ENCODE data around the gene RPL13. TPM values are rescaled to one million over a fixed set of nuclear protein-coding genes. Genes with fewer than 3 reads are reported as not detected.
A peak's percentile ranks its signal among the peaks of the same experiment; 100 is the strongest.

The RPL13 gene
- total and polyA plus RNA-seq, 2 of the 13 experiments (the other 11 are each of a cell fraction or from before 2014, with no cell fraction given) = 2,988 to 4,411 TPM

DNA sequence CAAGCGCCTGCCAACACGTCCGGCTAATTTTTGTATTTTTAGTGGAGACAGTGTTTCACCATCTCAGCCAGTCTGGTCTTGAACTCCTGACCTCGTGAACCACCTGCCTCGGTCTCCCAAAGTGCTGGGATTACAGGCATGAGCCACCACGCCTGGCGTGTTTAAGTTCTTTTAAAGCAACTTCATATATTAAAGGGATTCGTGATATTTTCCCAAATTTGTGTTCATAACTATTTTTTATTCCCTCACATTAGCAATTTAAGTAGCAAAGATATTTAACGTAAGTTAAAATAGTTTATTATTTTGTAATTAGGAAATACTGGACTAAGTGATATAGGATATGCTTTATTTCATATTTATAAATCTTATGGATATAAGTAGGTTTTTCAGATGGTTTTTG, 48.0 kb upstream of the RPL13 start (continued):
- TF ChIP-seq, protein P1, sequence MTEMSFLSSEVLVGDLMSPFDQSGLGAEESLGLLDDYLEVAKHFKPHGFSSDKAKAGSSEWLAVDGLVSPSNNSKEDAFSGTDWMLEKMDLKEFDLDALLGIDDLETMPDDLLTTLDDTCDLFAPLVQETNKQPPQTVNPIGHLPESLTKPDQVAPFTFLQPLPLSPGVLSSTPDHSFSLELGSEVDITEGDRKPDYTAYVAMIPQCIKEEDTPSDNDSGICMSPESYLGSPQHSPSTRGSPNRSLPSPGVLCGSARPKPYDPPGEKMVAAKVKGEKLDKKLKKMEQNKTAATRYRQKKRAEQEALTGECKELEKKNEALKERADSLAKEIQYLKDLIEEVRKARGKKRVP (CRISPR knock-in tag; IDR thresholded peaks at IDR 0.05) = no peak
- no peak for TF ChIP-seq MAZ (IDR thresholded peaks at IDR 0.05; ENCODE audit: borderline replicate concordance, low read depth, low read length)
- no peak for TF ChIP-seq MAZ (CRISPR knock-in tag; IDR thresholded peaks at IDR 0.05; ENCODE audit: low read depth)

DNA sequence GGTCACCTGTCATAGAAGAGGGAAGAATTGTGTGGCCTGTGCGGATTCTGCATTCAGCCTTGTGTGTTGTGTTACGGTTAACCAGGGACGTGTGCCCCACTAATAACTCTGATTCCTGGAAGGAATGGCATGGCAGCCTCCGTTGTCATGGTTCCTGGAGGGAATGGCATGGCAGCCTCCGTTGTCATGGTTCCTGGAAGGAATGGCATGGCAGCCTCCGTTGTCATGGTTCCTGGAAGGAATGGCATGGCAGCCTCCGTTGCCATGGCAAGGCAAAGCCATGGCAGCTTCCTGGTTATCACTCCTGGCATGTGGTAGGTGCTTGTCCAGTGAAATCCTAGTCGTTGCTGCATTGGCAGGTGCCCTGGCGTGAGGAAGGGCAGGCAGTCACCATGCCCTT, 43.4 kb upstream of the RPL13 start:
- TF ChIP-seq ZNF232 (CRISPR knock-in tag; IDR thresholded peaks at IDR 0.05; ENCODE audit: borderline replicate concordance) = no peak
- TF ChIP-seq RFX1 (IDR thresholded peaks at IDR 0.05) = peak; percentile 30; the same call in 1 of the 2 replicates
- no peak for TF ChIP-seq ZFP90 (CRISPR knock-in tag; IDR thresholded peaks at IDR 0.05; ENCODE audit: borderline replicate concordance)
- H3K4me3 ChIP-seq (replicated peaks in 1 of 3; ENCODE audit: insufficient read depth in 1 of 3, low read depth in 2 of 3, low read length in 3 of 3) = no peak overlapping the region
- POLR2A ChIA-PET = no interaction called here
- ATAC-seq = no peak
- H4K20me1 ChIP-seq (ENCODE audit: insufficient read depth, low read length) = peaks cover 4% of the 10 kb centered on the region
- WGBS (ENCODE audit: low lambda C conversion rate) = 82% methylated on average over 8 of the region's 9 CpGs
- intact Hi-C loops (cut with micrococcal nuclease; ENCODE audit: unreplicated experiment) = no loop called here
- CTCF ChIA-PET (ENCODE audit: low intra/inter-chr PET ratio, low total read pairs) = no interaction called here
- H2AFZ ChIP-seq (ENCODE audit: low read length) = no peak overlapping the region
- H3K79me2 ChIP-seq (ENCODE audit: insufficient read depth, low read length) = peaks cover 45% of the 10 kb centered on the region
- no peaks in the 10 kb centered on the region for H3K9me3 ChIP-seq (ENCODE audit: low read length)
- DNase-seq (ENCODE audit: low spot score) = no peak
- no peaks in the 10 kb centered on the region for H3K4me1 ChIP-seq (ENCODE audit: insufficient read depth, low read length)
- peaks cover 38 to 78% of the 10 kb centered on the region in 2 experiments for H3K36me3 ChIP-seq (replicated peaks in 1 of 2; ENCODE audit: control insufficient read depth in 1 of 2, insufficient read depth in 2 of 2, low read length in 2 of 2)
- no TSS peak for BruUV-seq (replicated peaks)
- no peak overlapping the region for H3K27ac ChIP-seq (ENCODE audit: extremely low read length, insufficient read depth, low read length)
- FAIRE-seq = no peak
- no peaks in the 10 kb centered on the region for H3K27me3 ChIP-seq (ENCODE audit: control insufficient read depth in 1 of 2, insufficient read depth in 2 of 2, low read length in 2 of 2)
- in situ Hi-C loops (cut with HindIII; ENCODE audit: extremely low pct_ligation_motif_present, low pct_unique_long_range_greater_than_20kb) = no loop called here
- H3K9ac ChIP-seq (ENCODE audit: insufficient read depth, low read depth, low read length) = no peak overlapping the region
- no peak overlapping the region for H3K4me2 ChIP-seq (ENCODE audit: low read depth, low read length)

DNA sequence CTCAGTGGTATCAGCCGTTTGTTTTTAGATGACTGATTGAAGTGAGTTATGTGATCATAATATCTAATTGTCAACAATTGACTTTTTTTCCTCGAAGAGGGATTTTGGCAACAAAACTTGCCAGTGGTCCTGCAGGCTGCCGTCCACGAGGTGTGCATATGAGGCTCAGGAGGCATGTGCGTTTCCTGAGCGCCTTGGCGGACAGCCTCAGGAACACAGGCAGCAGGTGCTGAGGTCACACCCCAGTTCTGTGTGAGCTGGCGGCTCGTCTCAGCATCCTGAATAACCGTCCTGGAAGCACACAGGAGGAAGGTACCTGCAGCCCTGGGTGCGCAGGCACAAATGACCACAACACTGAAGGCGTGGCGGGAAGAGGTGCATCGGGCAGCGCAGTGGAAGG, 40.6 kb upstream of the RPL13 start:
- Histone ChIP-seq H3K9me3 (ENCODE audit: low read length) (no peaks in the 10 kb centered on the region), H3K4me2 (ENCODE audit: low read depth, low read length) (no peak overlapping the region), H4K20me1 (ENCODE audit: insufficient read depth, low read length) (peaks cover 4% of the 10 kb centered on the region), H3K79me2 (ENCODE audit: insufficient read depth, low read length) (peaks cover 45% of the 10 kb centered on the region), H3K9ac (ENCODE audit: insufficient read depth, low read depth, low read length) (no peak overlapping the region), H3K27me3 (ENCODE audit: control insufficient read depth in 1 of 2, insufficient read depth in 2 of 2, low read length in 2 of 2) (no peaks in the 10 kb centered on the region), H2AFZ (ENCODE audit: low read length) (no peak overlapping the region), H3K36me3 (replicated peaks in 1 of 2; ENCODE audit: control insufficient read depth in 1 of 2, insufficient read depth in 2 of 2, low read length in 2 of 2) (peaks cover 48 to 84% of the 10 kb centered on the region in 2 experiments), H3K4me3 (replicated peaks in 1 of 3; ENCODE audit: insufficient read depth in 1 of 3, low read depth in 2 of 3, low read length in 3 of 3) (no peak overlapping the region), H3K4me1 (ENCODE audit: insufficient read depth, low read length) (no peaks in the 10 kb centered on the region), H3K27ac (ENCODE audit: extremely low read length, insufficient read depth, low read length) (no peak overlapping the region)
- ATAC-seq = no peak
- ChIA-PET CTCF (ENCODE audit: low intra/inter-chr PET ratio, low total read pairs) (no interaction called here), POLR2A (interaction anchor here (1.6 kb wide), 1 partner anchor 11 kb away, joined by 4 read pairs; no protein-coding TSS in a partner anchor)
- in situ Hi-C loops (cut with HindIII; ENCODE audit: extremely low pct_ligation_motif_present, low pct_unique_long_range_greater_than_20kb) (no loop called here), intact Hi-C loops (cut with micrococcal nuclease; ENCODE audit: unreplicated experiment) (no loop called here)
- 97% methylated on average over 15 of the region's 15 CpGs for WGBS (ENCODE audit: low lambda C conversion rate)
- DNase-seq (ENCODE audit: low spot score) = no peak
- no peak for FAIRE-seq
- no TSS peak for BruUV-seq (replicated peaks)
- peak; percentile 30 for TF ChIP-seq RBM22 (optimal IDR thresholded peaks at IDR 0.05; ENCODE audit: low read length)
- TF ChIP-seq, protein P2, sequence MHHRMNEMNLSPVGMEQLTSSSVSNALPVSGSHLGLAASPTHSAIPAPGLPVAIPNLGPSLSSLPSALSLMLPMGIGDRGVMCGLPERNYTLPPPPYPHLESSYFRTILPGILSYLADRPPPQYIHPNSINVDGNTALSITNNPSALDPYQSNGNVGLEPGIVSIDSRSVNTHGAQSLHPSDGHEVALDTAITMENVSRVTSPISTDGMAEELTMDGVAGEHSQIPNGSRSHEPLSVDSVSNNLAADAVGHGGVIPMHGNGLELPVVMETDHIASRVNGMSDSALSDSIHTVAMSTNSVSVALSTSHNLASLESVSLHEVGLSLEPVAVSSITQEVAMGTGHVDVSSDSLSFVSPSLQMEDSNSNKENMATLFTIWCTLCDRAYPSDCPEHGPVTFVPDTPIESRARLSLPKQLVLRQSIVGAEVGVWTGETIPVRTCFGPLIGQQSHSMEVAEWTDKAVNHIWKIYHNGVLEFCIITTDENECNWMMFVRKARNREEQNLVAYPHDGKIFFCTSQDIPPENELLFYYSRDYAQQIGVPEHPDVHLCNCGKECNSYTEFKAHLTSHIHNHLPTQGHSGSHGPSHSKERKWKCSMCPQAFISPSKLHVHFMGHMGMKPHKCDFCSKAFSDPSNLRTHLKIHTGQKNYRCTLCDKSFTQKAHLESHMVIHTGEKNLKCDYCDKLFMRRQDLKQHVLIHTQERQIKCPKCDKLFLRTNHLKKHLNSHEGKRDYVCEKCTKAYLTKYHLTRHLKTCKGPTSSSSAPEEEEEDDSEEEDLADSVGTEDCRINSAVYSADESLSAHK (CRISPR knock-in tag; IDR thresholded peaks at IDR 0.05; ENCODE audit: borderline replicate concordance) = no peak
- TF ChIP-seq, protein P3, sequence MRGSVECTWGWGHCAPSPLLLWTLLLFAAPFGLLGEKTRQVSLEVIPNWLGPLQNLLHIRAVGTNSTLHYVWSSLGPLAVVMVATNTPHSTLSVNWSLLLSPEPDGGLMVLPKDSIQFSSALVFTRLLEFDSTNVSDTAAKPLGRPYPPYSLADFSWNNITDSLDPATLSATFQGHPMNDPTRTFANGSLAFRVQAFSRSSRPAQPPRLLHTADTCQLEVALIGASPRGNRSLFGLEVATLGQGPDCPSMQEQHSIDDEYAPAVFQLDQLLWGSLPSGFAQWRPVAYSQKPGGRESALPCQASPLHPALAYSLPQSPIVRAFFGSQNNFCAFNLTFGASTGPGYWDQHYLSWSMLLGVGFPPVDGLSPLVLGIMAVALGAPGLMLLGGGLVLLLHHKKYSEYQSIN (CRISPR knock-in tag; IDR thresholded peaks at IDR 0.05; ENCODE audit: borderline replicate concordance) = no peak
- TF ChIP-seq ZNF292 (CRISPR knock-in tag; IDR thresholded peaks at IDR 0.05; ENCODE audit: borderline replicate concordance, low read depth) = no peak
- no peak for TF ChIP-seq SATB2 (CRISPR knock-in tag; IDR thresholded peaks at IDR 0.05)
- TF ChIP-seq ATF7 (IDR thresholded peaks at IDR 0.05) = no peak
- TF ChIP-seq ATF7 (CRISPR knock-in tag; IDR thresholded peaks at IDR 0.05) = no peak
- no peak for TF ChIP-seq ZNF615 (CRISPR knock-in tag; IDR thresholded peaks at IDR 0.05; ENCODE audit: borderline replicate concordance)
